Measurements from ENCODE around the gene PLA2G6.
"Not testable (repeated sequence)": the region's sequence is repeated elsewhere in the genome, so short reads cannot be mapped to it uniquely, and the experiment has no call there.

The PLA2G6 gene

GRCh38 chr22:38164551-38164918 is 17.1 kb downstream of the PLA2G6 start:
- DNase-seq, result no peak

- no peak for DNase-seq
Measured at GRCh38 chr22:38163844-38164550, 17.6 kb downstream of the PLA2G6 start.

GRCh38 chr22:38162881-38163843 is 18.5 kb downstream of the PLA2G6 start:
- no peak for DNase-seq

GRCh38 chr22:38155703-38156102 is 25.9 kb downstream of the PLA2G6 start:
- no peak for DNase-seq

GRCh38 chr22:38154563-38154915 is 27.1 kb downstream of the PLA2G6 start:
- not testable (repeated sequence) for DNase-seq

GRCh38 chr22:38153821-38154562 is 27.6 kb downstream of the PLA2G6 start:
- no peak for DNase-seq

- DNase-seq, result no peak
Measured at GRCh38 chr22:38151126-38151500, 30.5 kb downstream of the PLA2G6 start.

- no peak for DNase-seq
Measured at GRCh38 chr22:38148245-38148644, 33.4 kb downstream of the PLA2G6 start.

GRCh38 chr22:38146166-38146565 is 35.5 kb downstream of the PLA2G6 start:
- not testable (repeated sequence) for DNase-seq

GRCh38 chr22:38144025-38144405 is 37.6 kb downstream of the PLA2G6 start:
- no peak for DNase-seq

GRCh38 chr22:38142606-38143005 is 39.0 kb downstream of the PLA2G6 start:
- DNase-seq, result no peak

GRCh38 chr22:38141217-38141973 is 40.2 kb downstream of the PLA2G6 start:
- no peak for DNase-seq

- no peak for DNase-seq
Measured at GRCh38 chr22:38139901-38140300, 41.7 kb downstream of the PLA2G6 start.

GRCh38 chr22:38138961-38139360 is 42.7 kb downstream of the PLA2G6 start:
- DNase-seq, result no peak

GRCh38 chr22:38137876-38138687 is 43.5 kb downstream of the PLA2G6 start:
- DNase-seq, result no peak

GRCh38 chr22:38136607-38137006 is 45.0 kb downstream of the PLA2G6 start:
- DNase-seq, result no peak

- DNase-seq, result no peak
Measured at GRCh38 chr22:38135133-38135706, 46.4 kb downstream of the PLA2G6 start.

- DNase-seq, result no peak
Measured at GRCh38 chr22:38133331-38133730, 48.3 kb downstream of the PLA2G6 start.

GRCh38 chr22:38132794-38133193 is 48.8 kb downstream of the PLA2G6 start:
- DNase-seq, result no peak

GRCh38 chr22:38132136-38132535 is 49.5 kb downstream of the PLA2G6 start:
- no peak for DNase-seq

GRCh38 chr22:38131399-38131798 is 50.2 kb downstream of the PLA2G6 start:
- DNase-seq, result no peak
